GM23338 (cell line): ENCODE results near the gene TBCC. TPM values are rescaled to one million over a fixed set of nuclear protein-coding genes. Genes with fewer than 3 reads are reported as not detected.
A peak's percentile ranks its signal among the peaks of the same experiment; 100 is the strongest.

Experiments used
- ATAC-seq: fragments of 200-7000 bp; cut with Tn5 transposase; 3 replicates; pipeline ENCODE4 v1.9.1; 2020
- DNase-seq: peaks from one replicate; pipeline ENCODE4 v3.0.0-alpha.2; 2015; ENCODE audit warnings: low spot score
- H2AFZ ChIP-seq: fragments of 200-600 bp; sonication (generic); 2 replicates; pipeline ENCODE4 v1.8.0; 2016; ENCODE audit warnings: antibody characterized with exemption, mild to moderate bottlenecking, moderate library complexity
- H3F3A ChIP-seq: fragments of 200-600 bp; sonication (generic); replicated peaks from 2 replicates; pipeline ENCODE4 v1.8.0; 2017; ENCODE audit warnings: antibody characterized with exemption, mixed run types, low read depth
- H3K27ac ChIP-seq: fragments of 200-600 bp; sonication (generic); 2 replicates; pipeline ENCODE4 v1.6.1; 2016; ENCODE audit warnings: low read depth
- H3K27me3 ChIP-seq: fragments of 200-600 bp; sonication (generic); 2 replicates; pipeline ENCODE4 v1.8.0; 2016; ENCODE audit warnings: mild to moderate bottlenecking, mixed run types, moderate library complexity; ENCODE audit not compliant: insufficient read depth
- H3K36me3 ChIP-seq: fragments of 200-600 bp; sonication (generic); 2 replicates; pipeline ENCODE4 v1.8.0; 2016; ENCODE audit warnings: mild to moderate bottlenecking; ENCODE audit not compliant: insufficient read depth
- H3K4me1 ChIP-seq: fragments of 200-600 bp; sonication (generic); 2 replicates; pipeline ENCODE4 v1.8.0; 2016; ENCODE audit warnings: mild to moderate bottlenecking, moderate library complexity; ENCODE audit not compliant: insufficient read depth
- H3K4me2 ChIP-seq: fragments of 200-600 bp; sonication (generic); 2 replicates; pipeline ENCODE4 v1.7.1; 2017; ENCODE audit warnings: mixed run types
- H3K4me3 ChIP-seq: fragments of 200-600 bp; sonication (generic); 2 replicates; pipeline ENCODE4 v1.6.1; 2016; ENCODE audit warnings: mixed run types
- H3K79me2 ChIP-seq: fragments of 200-600 bp; sonication (generic); replicated peaks from 2 replicates; pipeline ENCODE4 v1.8.0; 2017; ENCODE audit warnings: mild to moderate bottlenecking; ENCODE audit not compliant: insufficient read depth
- H3K9me2 ChIP-seq: fragments of 200-600 bp; sonication (generic); 2 replicates; pipeline ENCODE4 v1.8.0; 2017; ENCODE audit not compliant: insufficient read depth
- H4K20me1 ChIP-seq: fragments of 200-600 bp; sonication (generic); replicated peaks from 2 replicates; pipeline ENCODE4 v1.8.0; 2017; ENCODE audit warnings: mild to moderate bottlenecking; ENCODE audit not compliant: insufficient read depth
- H3K27ac Mint-ChIP-seq: 2 replicates; pipeline ENCODE4 v1.8.0; 2020; ENCODE audit warnings: inconsistent platforms, mild to moderate bottlenecking, moderate library complexity, mixed read lengths
- H3K27me3 Mint-ChIP-seq: 3 replicates; pipeline ENCODE4 v1.8.0; 2022; ENCODE audit warnings: low read depth, mild to moderate bottlenecking, moderate library complexity, mixed read lengths, inconsistent platforms; ENCODE audit not compliant: insufficient read depth, poor library complexity
- H3K36me3 Mint-ChIP-seq: 3 replicates; pipeline ENCODE4 v1.8.0; 2021; ENCODE audit warnings: low read depth, mild to moderate bottlenecking, inconsistent platforms, moderate library complexity, mixed read lengths
- H3K4me1 Mint-ChIP-seq: 3 replicates; pipeline ENCODE4 v1.8.0; 2020; ENCODE audit warnings: mild to moderate bottlenecking, inconsistent platforms, mixed read lengths
- H3K4me3 Mint-ChIP-seq: 3 replicates; pipeline ENCODE4 v1.8.0; 2021; ENCODE audit warnings: moderate library complexity, mild to moderate bottlenecking, inconsistent platforms, mixed read lengths
- H3K9me3 Mint-ChIP-seq: 3 replicates; pipeline ENCODE4 v1.8.0; 2020; ENCODE audit warnings: moderate library complexity, mild to moderate bottlenecking, inconsistent platforms, mixed read lengths
- CREB1 ChIP-seq: fragments of 250-450 bp; sonication (Bioruptor Pico); IDR thresholded peaks from 2 replicates; pipeline ENCODE4 v1.5.0; 2020; ENCODE audit warnings: low read depth, mild to moderate bottlenecking, moderate library complexity
- CTCF ChIP-seq, 2 experiments: fragments of 200-600 bp in 1 of 2; sonication (generic) in 1 of 2; conservative IDR thresholded peaks; 2 replicates each; pipeline versions ENCODE4 v1.5.1 to v1.6.1; 2016 to 2017; ENCODE audit warnings: antibody characterized with exemption in 2 of 2, low read depth in 2 of 2, mild to moderate bottlenecking in 2 of 2, moderate library complexity in 1 of 2
- ETS1 ChIP-seq: IDR thresholded peaks from 2 replicates; pipeline ENCODE4 v1.6.1; 2016; ENCODE audit warnings: antibody characterized with exemption
- EZH2 ChIP-seq: fragments of 200-600 bp; sonication (generic); IDR thresholded peaks from one replicate; pipeline ENCODE4 v1.8.0; 2017; ENCODE audit warnings: antibody characterized with exemption, mild to moderate bottlenecking, low read depth; ENCODE audit not compliant: unreplicated experiment
- EZH2phosphoT487 ChIP-seq: fragments of 200-600 bp; sonication (generic); IDR thresholded peaks from one replicate; pipeline ENCODE4 v1.8.1; 2018; ENCODE audit warnings: antibody characterized with exemption; ENCODE audit not compliant: unreplicated experiment
- JUNB ChIP-seq: IDR thresholded peaks from one replicate; pipeline ENCODE4 v1.6.1; 2016; ENCODE audit warnings: antibody characterized with exemption; ENCODE audit not compliant: unreplicated experiment
- NANOG ChIP-seq: IDR thresholded peaks from 2 replicates; pipeline ENCODE4 v1.6.1; 2016; ENCODE audit warnings: antibody characterized with exemption, borderline replicate concordance
- POLR2AphosphoS5 ChIP-seq: IDR thresholded peaks from 2 replicates; pipeline ENCODE4 v1.6.1; 2016; ENCODE audit warnings: antibody characterized with exemption, low read depth
- STAT1 ChIP-seq: IDR thresholded peaks from one replicate; pipeline ENCODE4 v1.6.1; 2016; ENCODE audit warnings: antibody characterized with exemption; ENCODE audit not compliant: unreplicated experiment
- ZNF114 ChIP-seq: fragments of 250-450 bp; sonication (Bioruptor Pico); IDR thresholded peaks from 2 replicates; pipeline ENCODE4 v1.5.0; 2020; ENCODE audit warnings: mild to moderate bottlenecking, moderate library complexity
- ZNF331 ChIP-seq: fragments of 250-450 bp; sonication (Bioruptor Pico); IDR thresholded peaks from 2 replicates; pipeline ENCODE4 v1.5.0; 2020; ENCODE audit warnings: low read depth, mild to moderate bottlenecking, moderate library complexity
- polyA plus RNA-seq: library from polyadenylated mRNA; unstranded; fragments of >200 nt; fragmentation: Nextera tagmentation; extraction: Ambion mirVana; gene quantifications from 2 replicates; pipeline ENCODE4 v1.2.1, GENCODE V29; 2016
- total RNA-seq: library from RNA; depleted of rRNA; stranded (reverse); fragments of >200 nt; shearing (Covaris generic); gene quantifications from 2 replicates; pipeline ENCODE4 v1.2.3, GENCODE V29; 2014
- TF ChIP-seq, protein P1 (sequence below): fragments of 250-450 bp; sonication (Bioruptor Pico); IDR thresholded peaks from 2 replicates; pipeline ENCODE4 v1.5.0; 2020; ENCODE audit warnings: mild to moderate bottlenecking, moderate library complexity

Gene TBCC
- total and polyA plus RNA-seq, 2 experiments from 2014 or later, result 45.0 to 48.3 TPM

DNA sequence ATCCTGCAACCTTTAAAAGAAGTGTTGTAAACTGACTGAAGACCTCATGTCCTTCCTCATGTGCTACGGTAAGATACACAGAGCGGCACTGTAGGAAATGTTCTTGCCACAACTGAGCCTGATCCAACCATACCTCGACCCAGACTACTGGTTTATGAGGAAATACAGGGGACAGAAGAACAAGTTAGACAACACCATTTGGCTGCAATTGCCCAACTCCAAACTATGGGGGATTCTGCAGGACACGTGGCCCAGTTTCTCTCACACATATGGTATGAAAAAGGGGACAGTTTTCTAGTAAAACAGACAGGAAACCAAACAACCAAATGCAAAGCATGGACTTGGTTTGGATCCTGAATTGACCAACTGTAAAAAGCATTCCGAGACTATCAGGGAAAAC lies 34.0 kb downstream of the TBCC start (continued):
- TF ChIP-seq, protein P1, sequence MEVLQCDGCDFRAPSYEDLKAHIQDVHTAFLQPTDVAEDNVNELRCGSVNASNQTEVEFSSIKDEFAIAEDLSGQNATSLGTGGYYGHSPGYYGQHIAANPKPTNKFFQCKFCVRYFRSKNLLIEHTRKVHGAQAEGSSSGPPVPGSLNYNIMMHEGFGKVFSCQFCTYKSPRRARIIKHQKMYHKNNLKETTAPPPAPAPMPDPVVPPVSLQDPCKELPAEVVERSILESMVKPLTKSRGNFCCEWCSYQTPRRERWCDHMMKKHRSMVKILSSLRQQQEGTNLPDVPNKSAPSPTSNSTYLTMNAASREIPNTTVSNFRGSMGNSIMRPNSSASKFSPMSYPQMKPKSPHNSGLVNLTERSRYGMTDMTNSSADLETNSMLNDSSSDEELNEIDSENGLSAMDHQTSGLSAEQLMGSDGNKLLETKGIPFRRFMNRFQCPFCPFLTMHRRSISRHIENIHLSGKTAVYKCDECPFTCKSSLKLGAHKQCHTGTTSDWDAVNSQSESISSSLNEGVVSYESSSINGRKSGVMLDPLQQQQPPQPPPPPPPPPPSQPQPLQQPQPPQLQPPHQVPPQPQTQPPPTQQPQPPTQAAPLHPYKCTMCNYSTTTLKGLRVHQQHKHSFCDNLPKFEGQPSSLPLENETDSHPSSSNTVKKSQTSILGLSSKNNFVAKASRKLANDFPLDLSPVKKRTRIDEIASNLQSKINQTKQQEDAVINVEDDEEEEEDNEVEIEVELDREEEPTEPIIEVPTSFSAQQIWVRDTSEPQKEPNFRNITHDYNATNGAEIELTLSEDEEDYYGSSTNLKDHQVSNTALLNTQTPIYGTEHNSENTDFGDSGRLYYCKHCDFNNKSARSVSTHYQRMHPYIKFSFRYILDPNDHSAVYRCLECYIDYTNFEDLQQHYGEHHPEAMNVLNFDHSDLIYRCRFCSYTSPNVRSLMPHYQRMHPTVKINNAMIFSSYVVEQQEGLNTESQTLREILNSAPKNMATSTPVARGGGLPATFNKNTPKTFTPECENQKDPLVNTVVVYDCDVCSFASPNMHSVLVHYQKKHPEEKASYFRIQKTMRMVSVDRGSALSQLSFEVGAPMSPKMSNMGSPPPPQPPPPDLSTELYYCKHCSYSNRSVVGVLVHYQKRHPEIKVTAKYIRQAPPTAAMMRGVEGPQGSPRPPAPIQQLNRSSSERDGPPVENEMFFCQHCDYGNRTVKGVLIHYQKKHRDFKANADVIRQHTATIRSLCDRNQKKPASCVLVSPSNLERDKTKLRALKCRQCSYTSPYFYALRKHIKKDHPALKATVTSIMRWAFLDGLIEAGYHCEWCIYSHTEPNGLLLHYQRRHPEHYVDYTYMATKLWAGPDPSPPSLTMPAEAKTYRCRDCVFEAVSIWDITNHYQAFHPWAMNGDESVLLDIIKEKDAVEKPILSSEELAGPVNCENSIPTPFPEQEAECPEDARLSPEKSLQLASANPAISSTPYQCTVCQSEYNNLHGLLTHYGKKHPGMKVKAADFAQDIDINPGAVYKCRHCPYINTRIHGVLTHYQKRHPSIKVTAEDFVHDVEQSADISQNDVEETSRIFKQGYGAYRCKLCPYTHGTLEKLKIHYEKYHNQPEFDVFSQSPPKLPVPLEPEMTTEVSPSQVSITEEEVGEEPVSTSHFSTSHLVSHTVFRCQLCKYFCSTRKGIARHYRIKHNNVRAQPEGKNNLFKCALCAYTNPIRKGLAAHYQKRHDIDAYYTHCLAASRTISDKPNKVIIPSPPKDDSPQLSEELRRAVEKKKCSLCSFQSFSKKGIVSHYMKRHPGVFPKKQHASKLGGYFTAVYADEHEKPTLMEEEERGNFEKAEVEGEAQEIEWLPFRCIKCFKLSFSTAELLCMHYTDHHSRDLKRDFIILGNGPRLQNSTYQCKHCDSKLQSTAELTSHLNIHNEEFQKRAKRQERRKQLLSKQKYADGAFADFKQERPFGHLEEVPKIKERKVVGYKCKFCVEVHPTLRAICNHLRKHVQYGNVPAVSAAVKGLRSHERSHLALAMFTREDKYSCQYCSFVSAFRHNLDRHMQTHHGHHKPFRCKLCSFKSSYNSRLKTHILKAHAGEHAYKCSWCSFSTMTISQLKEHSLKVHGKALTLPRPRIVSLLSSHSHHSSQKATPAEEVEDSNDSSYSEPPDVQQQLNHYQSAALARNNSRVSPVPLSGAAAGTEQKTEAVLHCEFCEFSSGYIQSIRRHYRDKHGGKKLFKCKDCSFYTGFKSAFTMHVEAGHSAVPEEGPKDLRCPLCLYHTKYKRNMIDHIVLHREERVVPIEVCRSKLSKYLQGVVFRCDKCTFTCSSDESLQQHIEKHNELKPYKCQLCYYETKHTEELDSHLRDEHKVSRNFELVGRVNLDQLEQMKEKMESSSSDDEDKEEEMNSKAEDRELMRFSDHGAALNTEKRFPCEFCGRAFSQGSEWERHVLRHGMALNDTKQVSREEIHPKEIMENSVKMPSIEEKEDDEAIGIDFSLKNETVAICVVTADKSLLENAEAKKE (CRISPR knock-in tag), result no peak
- TF ChIP-seq EZH2phosphoT487 (no peak), STAT1 (no peak), ETS1 (no peak)

- no peak overlapping the region for H3K4me3 ChIP-seq
- no peaks in the 10 kb centered on the region for H3F3A ChIP-seq
- H2AFZ ChIP-seq, result peak overlapping the region; percentile 80; the same call in 1 of the 2 replicates
- H3K79me2 ChIP-seq, result no peaks in the 10 kb centered on the region
- ATAC-seq (peak; percentile 96), DNase-seq (peak; percentile 47)
- no peak overlapping the region for H3K27ac ChIP-seq
- H3K27ac Mint-ChIP-seq, result no peak overlapping the region; the same call in 1 of the 2 replicates
- H3K4me2 ChIP-seq, result no peak overlapping the region
- H3K9me2 ChIP-seq, result no peaks in the 10 kb centered on the region
- H3K27me3 ChIP-seq, result no peaks in the 10 kb centered on the region
- H3K4me1 ChIP-seq, result no peaks in the 10 kb centered on the region; the same call in 1 of the 2 replicates
- peaks cover 5% of the 10 kb centered on the region; the same call in 2 of the 3 replicates for H3K4me1 Mint-ChIP-seq
- H3K9me3 Mint-ChIP-seq, result peaks cover 12% of the 10 kb centered on the region
- no peaks in the 10 kb centered on the region for H3K36me3 ChIP-seq
- no peak overlapping the region for H3K4me3 Mint-ChIP-seq
- H3K27me3 Mint-ChIP-seq, result no peaks in the 10 kb centered on the region
- H4K20me1 ChIP-seq, result no peaks in the 10 kb centered on the region
- peaks cover 3% of the 10 kb centered on the region; the same call in 1 of the 3 replicates for H3K36me3 Mint-ChIP-seq
- no peak for TF ChIP-seq NANOG
- no peak for TF ChIP-seq JUNB
- no peak for TF ChIP-seq ZNF114 (CRISPR knock-in tag)
- TF ChIP-seq ZNF331, result no peak
- no peak for TF ChIP-seq EZH2
- no peak for TF ChIP-seq POLR2AphosphoS5
- TF ChIP-seq CTCF (conservative IDR thresholded peaks at IDR 0.05; ENCODE audit: low read depth in 2 of 2), result no peak
- TF ChIP-seq EZH2phosphoT487, result no peak
- TF ChIP-seq CREB1 (CRISPR knock-in tag), result no peak
- TF ChIP-seq ETS1, result no peak
Observed at GRCh38 chr6:42710316-42710715, 35.6 kb downstream of the TBCC start.
